ENCODE results near the gene DPH7.

DNA sequence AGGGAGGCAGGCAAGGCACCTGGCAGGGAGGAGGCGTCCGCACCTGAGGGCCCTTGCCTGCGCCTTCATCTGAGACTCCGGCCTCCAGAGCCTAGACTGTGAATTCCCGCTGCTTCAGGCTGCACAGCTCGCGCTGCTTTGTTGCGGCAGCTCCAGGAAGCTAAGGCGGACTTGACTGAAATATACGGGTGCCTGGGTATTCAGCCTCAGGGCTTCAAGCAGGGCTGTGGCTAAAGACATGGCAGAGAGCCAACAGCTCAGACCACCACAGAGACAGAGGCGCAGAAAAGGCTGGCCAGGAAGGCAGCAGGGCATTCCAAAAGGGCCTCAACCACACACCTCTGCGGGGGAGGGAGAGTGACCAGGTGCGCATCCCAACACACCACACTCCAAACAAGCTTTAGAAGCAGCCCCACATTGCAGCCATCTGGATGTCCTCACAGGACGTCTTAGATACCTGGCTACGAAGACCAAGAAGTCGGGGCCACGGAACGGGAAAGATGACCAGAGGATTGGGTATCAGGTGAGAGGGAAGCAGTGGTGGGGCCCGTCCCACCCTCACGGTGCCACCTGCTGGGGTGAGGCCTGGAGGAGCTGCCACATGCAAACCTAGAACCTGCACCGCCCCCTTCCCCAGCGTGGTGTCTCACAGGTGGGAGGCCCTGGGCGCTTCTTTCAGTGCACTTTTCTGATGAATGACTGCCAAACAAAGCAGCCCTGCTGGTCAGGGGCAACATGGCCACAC lies 1.7 kb upstream of the DPH7 start:
- no peak for TF ChIP-seq POLR2AphosphoS5 (IDR thresholded peaks at IDR 0.05)
- TF ChIP-seq, protein P1, sequence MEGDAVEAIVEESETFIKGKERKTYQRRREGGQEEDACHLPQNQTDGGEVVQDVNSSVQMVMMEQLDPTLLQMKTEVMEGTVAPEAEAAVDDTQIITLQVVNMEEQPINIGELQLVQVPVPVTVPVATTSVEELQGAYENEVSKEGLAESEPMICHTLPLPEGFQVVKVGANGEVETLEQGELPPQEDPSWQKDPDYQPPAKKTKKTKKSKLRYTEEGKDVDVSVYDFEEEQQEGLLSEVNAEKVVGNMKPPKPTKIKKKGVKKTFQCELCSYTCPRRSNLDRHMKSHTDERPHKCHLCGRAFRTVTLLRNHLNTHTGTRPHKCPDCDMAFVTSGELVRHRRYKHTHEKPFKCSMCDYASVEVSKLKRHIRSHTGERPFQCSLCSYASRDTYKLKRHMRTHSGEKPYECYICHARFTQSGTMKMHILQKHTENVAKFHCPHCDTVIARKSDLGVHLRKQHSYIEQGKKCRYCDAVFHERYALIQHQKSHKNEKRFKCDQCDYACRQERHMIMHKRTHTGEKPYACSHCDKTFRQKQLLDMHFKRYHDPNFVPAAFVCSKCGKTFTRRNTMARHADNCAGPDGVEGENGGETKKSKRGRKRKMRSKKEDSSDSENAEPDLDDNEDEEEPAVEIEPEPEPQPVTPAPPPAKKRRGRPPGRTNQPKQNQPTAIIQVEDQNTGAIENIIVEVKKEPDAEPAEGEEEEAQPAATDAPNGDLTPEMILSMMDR (IDR thresholded peaks at IDR 0.05; ENCODE audit: poor library complexity, severe bottlenecking), result no peak

Measured in neural cell (in vitro differentiated cells).